ENCODE results near the gene OGDH.
"Not testable (repeated sequence)": the region's sequence is repeated elsewhere in the genome, so short reads cannot be mapped to it uniquely, and the experiment has no call there.

OGDH gene
- 120 reads per million, percentile 86 among the genes with 10 or more reads in this experiment for total RNA-seq

- peak; percentile 99 for DNase-seq
Measured at GRCh38 chr7:44606341-44607140, at the start of gene OGDH. Gene OGDH, plus strand, starts transcription at chr7:44606627. Its CDS starts 17,717 bp downstream, at chr7:44624344.

- DNase-seq: no peak
Measured at GRCh38 chr7:44557485-44557884, 48.9 kb upstream of the OGDH start.

GRCh38 chr7:44559485-44559884 is 46.9 kb upstream of the OGDH start:
- DNase-seq: no peak

GRCh38 chr7:44561481-44561880 is 44.9 kb upstream of the OGDH start:
- no peak for DNase-seq

- DNase-seq: no peak
Measured at GRCh38 chr7:44561962-44562621, 44.3 kb upstream of the OGDH start.

GRCh38 chr7:44562622-44562962 is 43.8 kb upstream of the OGDH start:
- not testable (repeated sequence) for DNase-seq

- DNase-seq: no peak
Measured at GRCh38 chr7:44563171-44563679, 43.2 kb upstream of the OGDH start.

GRCh38 chr7:44564606-44565005 is 41.8 kb upstream of the OGDH start:
- no peak for DNase-seq

GRCh38 chr7:44565097-44565794 is 41.2 kb upstream of the OGDH start:
- peak; percentile 47 for DNase-seq

GRCh38 chr7:44565795-44566559 is 40.5 kb upstream of the OGDH start:
- no peak for DNase-seq

- no peak for DNase-seq
Measured at GRCh38 chr7:44566680-44567079, 39.7 kb upstream of the OGDH start.

GRCh38 chr7:44567884-44568283 is 38.5 kb upstream of the OGDH start:
- DNase-seq: no peak

GRCh38 chr7:44568771-44569560 is 37.5 kb upstream of the OGDH start:
- no peak for DNase-seq

- DNase-seq: no peak
Measured at GRCh38 chr7:44569959-44570358, 36.5 kb upstream of the OGDH start.

- DNase-seq: no peak
Measured at GRCh38 chr7:44572771-44573170, 33.7 kb upstream of the OGDH start.

- DNase-seq: peak; percentile 92
Measured at GRCh38 chr7:44573464-44574286, 32.8 kb upstream of the OGDH start, which contains the start of gene DDX56. Gene DDX56, minus strand, starts transcription at chr7:44573908. Its CDS starts 13 bp downstream, at chr7:44573895.

- DNase-seq: no peak
Measured at GRCh38 chr7:44574287-44574872, 32.0 kb upstream of the OGDH start.

GRCh38 chr7:44575054-44575453 is 31.4 kb upstream of the OGDH start:
- no peak for DNase-seq

GRCh38 chr7:44576228-44576627 is 30.2 kb upstream of the OGDH start:
- no peak for DNase-seq
